Lower leg skin (tissue), 4 donors: ENCODE measurements around the gene NPR2. TPM values are rescaled to one million over a fixed set of nuclear protein-coding genes. Genes with fewer than 3 reads are reported as not detected.

Experiments used
- DNase-seq, 2 donors: peaks; one replicate each; pipeline ENCODE4 v3.0.0-alpha.2; 2019; ENCODE audit warnings: low spot score in 2 of 2
- H3K4me3 ChIP-seq: fragments of 200-600 bp; sonication (generic); 2 replicates; pipeline ENCODE4 v1.5.1; 2017; ENCODE audit warnings: mild to moderate bottlenecking, low read depth; ENCODE audit not compliant: poor library complexity, severe bottlenecking
- POLR2A ChIP-seq, 2 donors: fragments of 450-650 bp; IDR thresholded peaks; one replicate each; pipeline ENCODE4 v1.6.1; 2016 to 2017; ENCODE audit warnings: antibody characterized with exemption in 2 of 2, mild to moderate bottlenecking in 1 of 2, moderate library complexity in 1 of 2
- WGBS, 2 donors: methylation state at CpG; one replicate each; pipeline ENCODE4 v1.1.5; 2018; 5-methylcytosine and 5-hydroxymethylcytosine counted together
- intact Hi-C: fragments of 100-400 bp; cut with DNase I; formaldehyde crosslinking; loops from one replicate; pipeline ENCODE4 v1.15.0; 2023; ENCODE audit warnings: low total_unique reads
- total RNA-seq, 4 donors: library from RNA; depleted of rRNA; stranded (reverse); fragments of >200 nt; gene quantifications; one replicate each; pipeline ENCODE4 v1.1.0, GENCODE V29; 2016
- TF ChIP-seq, protein P1 (sequence below), 3 donors: fragments of 450-650 bp; IDR thresholded peaks; one replicate each; pipeline ENCODE4 v1.5.1; 2016; ENCODE audit warnings: antibody characterized with exemption in 3 of 3, mild to moderate bottlenecking in 3 of 3, moderate library complexity in 2 of 3

The NPR2 gene
- total RNA-seq, 4 donors from 2014 or later, result 12.2 to 20.4 (median 18.8) TPM

- intact Hi-C loops, result no loop called here
Measured at GRCh38 chr9:35795695-35796094, 4.3 kb downstream of the NPR2 start.

GRCh38 chr9:35797311-35798109, 6.1 kb downstream of the NPR2 start:
- TF ChIP-seq POLR2A (IDR thresholded peaks at IDR 0.05), result no peak
- TF ChIP-seq, protein P1, sequence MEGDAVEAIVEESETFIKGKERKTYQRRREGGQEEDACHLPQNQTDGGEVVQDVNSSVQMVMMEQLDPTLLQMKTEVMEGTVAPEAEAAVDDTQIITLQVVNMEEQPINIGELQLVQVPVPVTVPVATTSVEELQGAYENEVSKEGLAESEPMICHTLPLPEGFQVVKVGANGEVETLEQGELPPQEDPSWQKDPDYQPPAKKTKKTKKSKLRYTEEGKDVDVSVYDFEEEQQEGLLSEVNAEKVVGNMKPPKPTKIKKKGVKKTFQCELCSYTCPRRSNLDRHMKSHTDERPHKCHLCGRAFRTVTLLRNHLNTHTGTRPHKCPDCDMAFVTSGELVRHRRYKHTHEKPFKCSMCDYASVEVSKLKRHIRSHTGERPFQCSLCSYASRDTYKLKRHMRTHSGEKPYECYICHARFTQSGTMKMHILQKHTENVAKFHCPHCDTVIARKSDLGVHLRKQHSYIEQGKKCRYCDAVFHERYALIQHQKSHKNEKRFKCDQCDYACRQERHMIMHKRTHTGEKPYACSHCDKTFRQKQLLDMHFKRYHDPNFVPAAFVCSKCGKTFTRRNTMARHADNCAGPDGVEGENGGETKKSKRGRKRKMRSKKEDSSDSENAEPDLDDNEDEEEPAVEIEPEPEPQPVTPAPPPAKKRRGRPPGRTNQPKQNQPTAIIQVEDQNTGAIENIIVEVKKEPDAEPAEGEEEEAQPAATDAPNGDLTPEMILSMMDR (IDR thresholded peaks at IDR 0.05), result no peak
- H3K4me3 ChIP-seq, result no peak overlapping the region
- intact Hi-C loops, result no loop called here
- WGBS, 2 donors, result 84 to 86% methylated on average over 6 of the region's 6 CpGs
- DNase-seq, result no peak

More at GRCh38 chr9:35795695-35796094, 4.3 kb downstream of the NPR2 start:
- H3K4me3 ChIP-seq, result no peak overlapping the region
- no peak for TF ChIP-seq POLR2A (IDR thresholded peaks at IDR 0.05)
- TF ChIP-seq, protein P1 (IDR thresholded peaks at IDR 0.05), result no peak
- no peak for DNase-seq

- no peak overlapping the region for H3K4me3 ChIP-seq
- no peak for TF ChIP-seq POLR2A (IDR thresholded peaks at IDR 0.05)
- TF ChIP-seq, protein P1 (IDR thresholded peaks at IDR 0.05), result no peak
- peak in 1 of 2 donors; percentile 57 for DNase-seq
- intact Hi-C loops, result no loop called here
- 74 to 78% methylated on average over 4 of the region's 4 CpGs for WGBS, 2 donors
Measured at GRCh38 chr9:35798658-35799374, 7.4 kb downstream of the NPR2 start.

- TF ChIP-seq POLR2A (IDR thresholded peaks at IDR 0.05), result no peak
- TF ChIP-seq, protein P1 (IDR thresholded peaks at IDR 0.05), result no peak
- 85 to 88% methylated on average over 7 of the region's 7 CpGs for WGBS, 2 donors
- DNase-seq, result peak in 1 of 2 donors; percentile 61
- intact Hi-C loops, result no loop called here
- no peak overlapping the region for H3K4me3 ChIP-seq
Measured at GRCh38 chr9:35800530-35800929, 9.1 kb downstream of the NPR2 start.

DNA sequence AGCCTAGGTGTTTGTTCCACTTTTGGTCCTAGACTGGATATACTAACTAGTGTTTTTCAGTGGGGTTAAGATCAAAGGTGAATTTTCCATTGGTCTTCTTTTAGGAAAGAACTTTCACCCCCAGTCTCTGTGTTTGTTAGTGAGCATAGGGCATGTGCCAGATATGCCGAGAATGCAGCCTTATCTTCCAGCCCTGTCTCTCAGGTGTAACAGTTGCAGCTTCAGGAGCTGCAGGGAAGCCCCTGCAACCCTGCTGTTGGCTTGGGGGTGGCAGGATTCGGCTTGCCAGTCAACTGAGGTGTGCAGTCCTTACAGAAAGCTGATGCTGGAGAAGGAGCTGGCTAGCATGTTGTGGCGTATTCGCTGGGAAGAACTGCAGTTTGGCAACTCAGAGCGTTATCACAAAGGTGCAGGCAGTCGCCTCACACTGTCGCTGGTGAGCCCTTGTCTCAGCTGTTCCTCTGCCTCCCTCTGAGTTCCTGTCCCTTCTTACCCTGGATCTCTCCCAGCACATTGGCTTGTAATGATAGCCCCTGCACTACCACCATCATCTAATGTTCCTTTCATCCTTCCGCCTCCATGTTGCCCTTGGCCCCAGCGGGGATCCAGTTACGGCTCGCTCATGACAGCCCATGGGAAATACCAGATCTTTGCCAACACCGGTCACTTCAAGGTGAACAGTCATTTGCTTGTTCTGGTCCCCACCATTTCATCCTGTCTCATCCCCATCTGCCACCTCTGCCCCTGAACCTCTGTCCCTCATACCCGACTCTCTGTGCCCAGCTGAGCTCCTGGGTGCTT, 10.1 kb downstream of the NPR2 start:
- no peak overlapping the region for H3K4me3 ChIP-seq
- 90 to 92% methylated on average over 13 of the region's 13 CpGs for WGBS, 2 donors
- DNase-seq, result peak in 1 of 2 donors; percentile 48
- intact Hi-C loops, result no loop called here
- TF ChIP-seq, protein P1 (IDR thresholded peaks at IDR 0.05), result no peak
- no peak for TF ChIP-seq POLR2A (IDR thresholded peaks at IDR 0.05)
